Neural cell (in vitro differentiated cells): ENCODE results near the gene ERCC4. TPM values are rescaled to one million over a fixed set of nuclear protein-coding genes. Genes with fewer than 3 reads are reported as not detected.

Experiments used
- H2AFZ ChIP-seq: fragments of 200-600, 300-800 bp; sonication (generic), shearing (Covaris generic); 2 replicates; pipeline ENCODE4 v1.6.0; 2014; ENCODE audit warnings: low read depth, mild to moderate bottlenecking, antibody characterized with exemption, low read length, moderate library complexity
- H3F3A ChIP-seq: fragments of 200-600 bp; shearing (Covaris generic); 2 replicates; pipeline ENCODE4 v1.6.1; 2016; ENCODE audit warnings: mild to moderate bottlenecking, moderate library complexity, mixed read lengths, antibody characterized with exemption, low read length; ENCODE audit not compliant: insufficient read depth, poor library complexity, severe bottlenecking
- H3K27ac ChIP-seq: fragments of 200-600, 300-800 bp; sonication (generic), shearing (Covaris generic); 2 replicates; pipeline ENCODE4 v1.5.1; 2014; ENCODE audit warnings: mild to moderate bottlenecking, low read length, moderate library complexity
- H3K27me3 ChIP-seq: fragments of 300-800, 200-600 bp; sonication (generic), shearing (Covaris generic); 2 replicates; pipeline ENCODE4 v1.6.0; 2014; ENCODE audit warnings: mild to moderate bottlenecking, low read depth, low read length, moderate library complexity; ENCODE audit not compliant: insufficient read depth
- H3K36me3 ChIP-seq: fragments of 300-800, 200-600 bp; sonication (generic), shearing (Covaris generic); 2 replicates; pipeline ENCODE4 v1.5.1; 2014; ENCODE audit warnings: mild to moderate bottlenecking, antibody characterized with exemption, low read length, moderate library complexity; ENCODE audit not compliant: insufficient read depth
- H3K4me2 ChIP-seq: fragments of 300-800, 200-600 bp; sonication (generic), shearing (Covaris generic); 2 replicates; pipeline ENCODE4 v1.6.0; 2014; ENCODE audit warnings: mild to moderate bottlenecking, low read length
- H3K4me3 ChIP-seq: fragments of 300-800, 200-600 bp; sonication (generic), shearing (Covaris generic); 2 replicates; pipeline ENCODE4 v1.5.1; 2014; ENCODE audit warnings: mild to moderate bottlenecking, low read length, moderate library complexity
- H3K79me2 ChIP-seq: fragments of 200-600 bp; shearing (Covaris generic); replicated peaks from 2 replicates; pipeline ENCODE4 v1.6.0; 2014; ENCODE audit warnings: mild to moderate bottlenecking, low read length, moderate library complexity; ENCODE audit not compliant: insufficient read depth
- H3K9ac ChIP-seq: fragments of 300-800, 200-600 bp; sonication (generic), shearing (Covaris generic); 2 replicates; pipeline ENCODE4 v1.6.1; 2016; ENCODE audit warnings: mild to moderate bottlenecking, low read length, mixed read lengths
- H3K9me2 ChIP-seq: fragments of 200-600 bp; shearing (Covaris generic); 2 replicates; pipeline ENCODE4 v1.6.1; 2016; ENCODE audit warnings: mild to moderate bottlenecking, low read length, mixed read lengths; ENCODE audit not compliant: insufficient read depth
- H3K9me3 ChIP-seq: fragments of 200-600, 300-800 bp; sonication (generic), shearing (Covaris generic); 2 replicates; pipeline ENCODE4 v1.6.1; 2016; ENCODE audit warnings: mild to moderate bottlenecking, mixed run types, low read length, moderate library complexity, mixed read lengths
- H4K20me1 ChIP-seq: fragments of 200-600 bp; shearing (Covaris generic); 2 replicates; pipeline ENCODE4 v1.6.1; 2016; ENCODE audit warnings: mild to moderate bottlenecking, mixed run types; ENCODE audit not compliant: insufficient read depth
- CTCF ChIP-seq: fragments of 450-650 bp; IDR thresholded peaks from 2 replicates; pipeline ENCODE4 v1.5.1; 2014; ENCODE audit warnings: antibody characterized with exemption, mild to moderate bottlenecking, moderate library complexity; ENCODE audit not compliant: poor library complexity, severe bottlenecking
- EP300 ChIP-seq: fragments of 450-650 bp; conservative IDR thresholded peaks from 2 replicates; pipeline ENCODE4 v1.6.1; 2014; ENCODE audit warnings: antibody characterized with exemption, mild to moderate bottlenecking, moderate library complexity; ENCODE audit not compliant: poor library complexity, severe bottlenecking
- EZH2 ChIP-seq: fragments of 200-600, 300-800 bp; shearing (Covaris generic), sonication (generic); IDR thresholded peaks from 2 replicates; pipeline ENCODE4 v1.6.1; 2014; ENCODE audit warnings: antibody characterized with exemption, low read length, borderline replicate concordance, mild to moderate bottlenecking; ENCODE audit not compliant: insufficient read depth, poor library complexity, severe bottlenecking
- MXI1 ChIP-seq: fragments of 450-650 bp; conservative IDR thresholded peaks from 2 replicates; pipeline ENCODE4 v1.6.1; 2014; ENCODE audit warnings: antibody characterized with exemption, mild to moderate bottlenecking; ENCODE audit not compliant: poor library complexity, severe bottlenecking
- POLR2AphosphoS5 ChIP-seq: IDR thresholded peaks from 2 replicates; pipeline ENCODE4 v1.6.1; 2012
- RAD21 ChIP-seq: fragments of 450-650 bp; conservative IDR thresholded peaks from 2 replicates; pipeline ENCODE4 v1.6.1; 2014; ENCODE audit warnings: antibody characterized with exemption, mild to moderate bottlenecking, moderate library complexity
- SMC3 ChIP-seq: fragments of 450-650 bp; conservative IDR thresholded peaks from 2 replicates; pipeline ENCODE4 v1.6.1; 2014; ENCODE audit warnings: antibody characterized with exemption, mild to moderate bottlenecking, moderate library complexity; ENCODE audit not compliant: poor library complexity
- TAF1 ChIP-seq: IDR thresholded peaks from 2 replicates; pipeline ENCODE4 v1.6.1; 2012; ENCODE audit warnings: low read depth
- polyA plus RNA-seq: library from polyadenylated mRNA; depleted of rRNA; stranded (reverse); fragments of >200 nt; gene quantifications from 2 replicates; pipeline ENCODE4 v1.2.3, GENCODE V29; 2014
- TF ChIP-seq, protein P1 (sequence below): IDR thresholded peaks from 2 replicates; pipeline ENCODE4 v1.6.1; 2012; ENCODE audit warnings: borderline replicate concordance

The ERCC4 gene
- polyA plus RNA-seq, 1 donor from 2014 or later: 5.8 TPM

GRCh38 chr16:13936596-13937081, 16.7 kb downstream of the ERCC4 start:
- TF ChIP-seq EP300 (no peak), EZH2 (no peak), POLR2AphosphoS5 (no peak)
- TF ChIP-seq, protein P1, sequence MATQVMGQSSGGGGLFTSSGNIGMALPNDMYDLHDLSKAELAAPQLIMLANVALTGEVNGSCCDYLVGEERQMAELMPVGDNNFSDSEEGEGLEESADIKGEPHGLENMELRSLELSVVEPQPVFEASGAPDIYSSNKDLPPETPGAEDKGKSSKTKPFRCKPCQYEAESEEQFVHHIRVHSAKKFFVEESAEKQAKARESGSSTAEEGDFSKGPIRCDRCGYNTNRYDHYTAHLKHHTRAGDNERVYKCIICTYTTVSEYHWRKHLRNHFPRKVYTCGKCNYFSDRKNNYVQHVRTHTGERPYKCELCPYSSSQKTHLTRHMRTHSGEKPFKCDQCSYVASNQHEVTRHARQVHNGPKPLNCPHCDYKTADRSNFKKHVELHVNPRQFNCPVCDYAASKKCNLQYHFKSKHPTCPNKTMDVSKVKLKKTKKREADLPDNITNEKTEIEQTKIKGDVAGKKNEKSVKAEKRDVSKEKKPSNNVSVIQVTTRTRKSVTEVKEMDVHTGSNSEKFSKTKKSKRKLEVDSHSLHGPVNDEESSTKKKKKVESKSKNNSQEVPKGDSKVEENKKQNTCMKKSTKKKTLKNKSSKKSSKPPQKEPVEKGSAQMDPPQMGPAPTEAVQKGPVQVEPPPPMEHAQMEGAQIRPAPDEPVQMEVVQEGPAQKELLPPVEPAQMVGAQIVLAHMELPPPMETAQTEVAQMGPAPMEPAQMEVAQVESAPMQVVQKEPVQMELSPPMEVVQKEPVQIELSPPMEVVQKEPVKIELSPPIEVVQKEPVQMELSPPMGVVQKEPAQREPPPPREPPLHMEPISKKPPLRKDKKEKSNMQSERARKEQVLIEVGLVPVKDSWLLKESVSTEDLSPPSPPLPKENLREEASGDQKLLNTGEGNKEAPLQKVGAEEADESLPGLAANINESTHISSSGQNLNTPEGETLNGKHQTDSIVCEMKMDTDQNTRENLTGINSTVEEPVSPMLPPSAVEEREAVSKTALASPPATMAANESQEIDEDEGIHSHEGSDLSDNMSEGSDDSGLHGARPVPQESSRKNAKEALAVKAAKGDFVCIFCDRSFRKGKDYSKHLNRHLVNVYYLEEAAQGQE: no peak
- H3K9me3 ChIP-seq: no peaks in the 10 kb centered on the region
- H3K9ac ChIP-seq: no peak overlapping the region
- H3K36me3 ChIP-seq: peaks cover 12% of the 10 kb centered on the region
- H3F3A ChIP-seq: no peaks in the 10 kb centered on the region
- H3K4me2 ChIP-seq: no peak overlapping the region
- H3K4me3 ChIP-seq: no peak overlapping the region
- H3K27me3 ChIP-seq: no peaks in the 10 kb centered on the region
- H4K20me1 ChIP-seq: no peaks in the 10 kb centered on the region
- no peak overlapping the region for H2AFZ ChIP-seq
- H3K9me2 ChIP-seq: no peaks in the 10 kb centered on the region
- H3K27ac ChIP-seq: no peak overlapping the region
- no peaks in the 10 kb centered on the region for H3K79me2 ChIP-seq

GRCh38 chr16:13937411-13937810, 17.5 kb downstream of the ERCC4 start:
- H3K79me2 ChIP-seq: no peaks in the 10 kb centered on the region
- H3K27ac ChIP-seq: no peak overlapping the region
- no peaks in the 10 kb centered on the region for H3F3A ChIP-seq
- peaks cover 7% of the 10 kb centered on the region for H3K36me3 ChIP-seq
- no peaks in the 10 kb centered on the region for H4K20me1 ChIP-seq
- no peaks in the 10 kb centered on the region for H3K9me2 ChIP-seq
- no peak overlapping the region for H3K9ac ChIP-seq
- H3K27me3 ChIP-seq: no peaks in the 10 kb centered on the region
- no peak overlapping the region for H3K4me3 ChIP-seq
- no peaks in the 10 kb centered on the region for H3K9me3 ChIP-seq
- no peak overlapping the region for H3K4me2 ChIP-seq
- no peak overlapping the region for H2AFZ ChIP-seq
- TF ChIP-seq MXI1 (no peak), RAD21 (no peak), EP300 (no peak), CTCF (no peak)

GRCh38 chr16:13938480-13938879, 18.5 kb downstream of the ERCC4 start:
- H4K20me1 ChIP-seq: no peaks in the 10 kb centered on the region
- no peaks in the 10 kb centered on the region for H3K9me2 ChIP-seq
- H2AFZ ChIP-seq: no peak overlapping the region
- H3K4me2 ChIP-seq: no peak overlapping the region
- H3K36me3 ChIP-seq: peaks cover 7% of the 10 kb centered on the region
- H3K79me2 ChIP-seq: no peaks in the 10 kb centered on the region
- no peak overlapping the region for H3K9ac ChIP-seq
- no peak for TF ChIP-seq TAF1
- TF ChIP-seq RAD21: no peak
- no peak for TF ChIP-seq EZH2
- TF ChIP-seq MXI1: no peak
- TF ChIP-seq EP300: no peak
- no peak for TF ChIP-seq CTCF
- TF ChIP-seq SMC3: no peak
- TF ChIP-seq, protein P1: no peak
- no peaks in the 10 kb centered on the region for H3F3A ChIP-seq
- H3K27ac ChIP-seq: no peak overlapping the region
- H3K27me3 ChIP-seq: no peaks in the 10 kb centered on the region
- H3K4me3 ChIP-seq: no peak overlapping the region
- H3K9me3 ChIP-seq: no peaks in the 10 kb centered on the region
